ENCODE measurements around the gene B3GLCT.
"Not testable (repeated sequence)": the region's sequence is repeated elsewhere in the genome, so short reads cannot be mapped to it uniquely, and the experiment has no call there.

Gene B3GLCT

GRCh38 chr13:31184981-31185645 is 14.7 kb upstream of the B3GLCT start:
- DNase-seq = no peak

- no peak for DNase-seq
These were observed 8.0 kb upstream of the B3GLCT start for GRCh38 chr13:31191748-31192147.

GRCh38 chr13:31192306-31192705 is 7.5 kb upstream of the B3GLCT start:
- no peak for DNase-seq

GRCh38 chr13:31195616-31196015 is 4.2 kb upstream of the B3GLCT start:
- DNase-seq = no peak

- DNase-seq = no peak
These were observed 2.8 kb upstream of the B3GLCT start for GRCh38 chr13:31196992-31197391.

- no peak for DNase-seq
These were observed 1.3 kb upstream of the B3GLCT start for GRCh38 chr13:31198519-31198918.

- no peak for DNase-seq
These were observed 287 bp upstream of the B3GLCT start for GRCh38 chr13:31199527-31199848.

GRCh38 chr13:31200637-31200971 is 829 bp downstream of the B3GLCT start:
- peak; percentile 46 for DNase-seq

GRCh38 chr13:31201341-31202031 is 1.7 kb downstream of the B3GLCT start:
- DNase-seq = no peak

- no peak for DNase-seq
These were observed 4.8 kb downstream of the B3GLCT start for GRCh38 chr13:31204592-31204991.

- DNase-seq = no peak
These were observed 8.1 kb downstream of the B3GLCT start for GRCh38 chr13:31207661-31208552.

- DNase-seq = no peak
These were observed 8.9 kb downstream of the B3GLCT start for GRCh38 chr13:31208559-31209122.

- DNase-seq = no peak
These were observed 9.5 kb downstream of the B3GLCT start for GRCh38 chr13:31209172-31209840.

GRCh38 chr13:31209841-31210210 is 10.1 kb downstream of the B3GLCT start:
- DNase-seq = no peak

GRCh38 chr13:31213651-31214289 is 14.0 kb downstream of the B3GLCT start:
- no peak for DNase-seq

- no peak for DNase-seq
These were observed 14.7 kb downstream of the B3GLCT start for GRCh38 chr13:31214435-31214834.

- DNase-seq = not testable (repeated sequence)
These were observed 17.1 kb downstream of the B3GLCT start for GRCh38 chr13:31216916-31217315.

GRCh38 chr13:31219909-31220598 is 20.3 kb downstream of the B3GLCT start:
- DNase-seq = no peak

- DNase-seq = no peak
These were observed 21.3 kb downstream of the B3GLCT start for GRCh38 chr13:31221057-31221456.

GRCh38 chr13:31223215-31223614 is 23.4 kb downstream of the B3GLCT start:
- DNase-seq = no peak

GRCh38 chr13:31223640-31224039 is 23.9 kb downstream of the B3GLCT start:
- DNase-seq = no peak

GRCh38 chr13:31224174-31224669 is 24.4 kb downstream of the B3GLCT start:
- DNase-seq = no peak

Data from activated naive CD4-positive, alpha-beta T cell treated with anti-CD3 and anti-CD28 coated beads, Interleukin-2, amount 50 U/mL, for 16 hours (primary cell).